HepG2 (cell line): ENCODE results near the gene SHC3. TPM values are rescaled to one million over a fixed set of nuclear protein-coding genes. Genes with fewer than 3 reads are reported as not detected.

Experiments
- ATAC-seq: fragments of 200-7000 bp; cut with Tn5 transposase; 3 replicates; pipeline ENCODE4 v1.9.1; 2020; ENCODE audit warnings: mild to moderate bottlenecking, moderate library complexity
- BruUV-seq: library from RNA; stranded (reverse); fragments of 400-500 nt; replicated peaks from 2 replicates; lab custom pipeline; 2021; lab: Mats Ljungman, UMichigan
- CTCF ChIA-PET: fragments of 300-600 bp; formaldehyde crosslinking; extraction: SDS; loops from one replicate; lab custom pipeline; 2021; ENCODE audit warnings: low total read pairs, inconsistent platforms, low intra/inter-chr PET ratio; lab: Yijun Ruan, JAX
- POLR2A ChIA-PET: fragments of 350-600 bp; sonication (Branson Sonifier 250); formaldehyde crosslinking; loops from one replicate; lab custom pipeline; 2020; ENCODE audit warnings: antibody characterized with exemption, inconsistent platforms; lab: Yijun Ruan, JAX
- DNase-seq: peaks from one replicate; pipeline ENCODE4 v3.0.0-alpha.2; 2015; ENCODE audit warnings: low spot score
- FAIRE-seq: peaks from 3 replicates; lab custom pipeline; 2011; peaks lifted over from hg19 to GRCh38; lab: Jason Lieb, UNC
- H2AFZ ChIP-seq: one replicate; pipeline ENCODE4 v1.6.1; 2011; ENCODE audit warnings: low read length, inconsistent platforms
- H3K27ac ChIP-seq: fragments of 300-600 bp; 3 replicates; pipeline ENCODE4 v1.8.0; 2011; ENCODE audit warnings: mixed run types, mild to moderate bottlenecking, mixed read lengths, low read length, inconsistent platforms; ENCODE audit not compliant: insufficient read depth; ENCODE audit errors: extremely low read length
- H3K27me3 ChIP-seq, 2 experiments: fragments of 200-600 bp in 1 of 2; 2 replicates in 1 of 2; 3 replicates in 1 of 2; pipeline versions ENCODE4 v1.6.0 to v1.8.0; 2011; ENCODE audit warnings: low read length in 2 of 2, mild to moderate bottlenecking in 2 of 2, moderate library complexity in 2 of 2, inconsistent platforms in 1 of 2; ENCODE audit not compliant: insufficient read depth in 2 of 2, control insufficient read depth in 1 of 2
- H3K36me3 ChIP-seq, 2 experiments: fragments of 200-600 bp in 1 of 2; replicated peaks in 1 of 2; 2 replicates in 1 of 2; 3 replicates in 1 of 2; pipeline versions ENCODE4 v1.5.1 to v1.8.0; 2011; ENCODE audit warnings: low read length in 2 of 2, inconsistent platforms in 1 of 2; ENCODE audit not compliant: insufficient read depth in 2 of 2, control insufficient read depth in 1 of 2
- H3K4me1 ChIP-seq: 2 replicates; pipeline ENCODE4 v1.5.1; 2012; ENCODE audit warnings: low read length, inconsistent platforms; ENCODE audit not compliant: insufficient read depth
- H3K4me2 ChIP-seq: 2 replicates; pipeline ENCODE4 v1.6.0; 2011; ENCODE audit warnings: low read depth, low read length, inconsistent platforms
- H3K4me3 ChIP-seq, 3 experiments: fragments of 200-600 bp in 1 of 3; sonication (generic), shearing (Covaris generic) in 1 of 3; replicated peaks in 1 of 3; 2 replicates each; pipeline ENCODE4 v1.5.1; 2011 to 2016; ENCODE audit warnings: low read length in 3 of 3, inconsistent platforms in 2 of 3, low read depth in 2 of 3, mild to moderate bottlenecking in 2 of 3, control low read depth in 1 of 3, mixed read lengths in 1 of 3; ENCODE audit not compliant: insufficient read depth in 1 of 3
- H3K79me2 ChIP-seq: one replicate; pipeline ENCODE4 v1.6.1; 2011; ENCODE audit warnings: low read length, inconsistent platforms; ENCODE audit not compliant: insufficient read depth
- H3K9ac ChIP-seq: 2 replicates; pipeline ENCODE4 v1.6.0; 2011; ENCODE audit warnings: mild to moderate bottlenecking, low read depth, low read length, inconsistent platforms; ENCODE audit not compliant: insufficient read depth
- H3K9me3 ChIP-seq: 2 replicates; pipeline ENCODE4 v1.5.1; 2012; ENCODE audit warnings: mild to moderate bottlenecking, low read length
- H4K20me1 ChIP-seq: 2 replicates; pipeline ENCODE4 v1.6.0; 2011; ENCODE audit warnings: inconsistent platforms, mild to moderate bottlenecking, low read length, moderate library complexity; ENCODE audit not compliant: insufficient read depth
- GATAD2A ChIP-seq: IDR thresholded peaks from 2 replicates; pipeline ENCODE4 v1.6.1; 2016
- HDAC2 ChIP-seq: sonication (generic); formaldehyde crosslinking; IDR thresholded peaks from 2 replicates; pipeline ENCODE4 v1.4.0; 2020; ENCODE audit warnings: missing genetic modification reagents
- HNF4A ChIP-seq: sonication (generic); formaldehyde crosslinking; IDR thresholded peaks from 2 replicates; pipeline ENCODE4 v1.4.0; 2020; ENCODE audit warnings: missing genetic modification reagents
- HNRNPLL ChIP-seq: fragments of 200-400 bp; formaldehyde crosslinking; IDR thresholded peaks from 2 replicates; pipeline ENCODE4 v1.6.1; 2017; ENCODE audit warnings: mild to moderate bottlenecking, low read depth, low read length; ENCODE audit not compliant: poor library complexity, severe bottlenecking
- SMC3 ChIP-seq: IDR thresholded peaks from 2 replicates; pipeline ENCODE4 v1.6.1; 2011; ENCODE audit warnings: low read length, improper control_type of control experiment
- SOX5 ChIP-seq: IDR thresholded peaks from 2 replicates; pipeline ENCODE4 v1.6.1; 2016; ENCODE audit warnings: borderline replicate concordance
- STAG1 ChIP-seq: sonication (generic); formaldehyde crosslinking; IDR thresholded peaks from 2 replicates; pipeline ENCODE4 v1.4.0; 2020; ENCODE audit warnings: missing genetic modification reagents
- ZFP62 ChIP-seq: sonication (generic); formaldehyde crosslinking; IDR thresholded peaks from 2 replicates; pipeline ENCODE4 v1.4.0; 2020; ENCODE audit warnings: missing genetic modification reagents
- ZNF260 ChIP-seq: sonication (generic); formaldehyde crosslinking; IDR thresholded peaks from 2 replicates; pipeline ENCODE4 v1.4.0; 2020; ENCODE audit warnings: missing genetic modification reagents, low read depth, mild to moderate bottlenecking, borderline replicate concordance
- ZNF546 ChIP-seq: sonication (generic); formaldehyde crosslinking; conservative IDR thresholded peaks from 2 replicates; pipeline ENCODE4 v1.8.1; 2023; ENCODE audit warnings: mild to moderate bottlenecking, missing genetic modification reagents
- ZNF598 ChIP-seq: sonication (generic); formaldehyde crosslinking; IDR thresholded peaks from 2 replicates; pipeline ENCODE4 v1.5.1; 2020; ENCODE audit warnings: mild to moderate bottlenecking, missing genetic modification reagents, borderline replicate concordance
- ZNF678 ChIP-seq: sonication (generic); formaldehyde crosslinking; IDR thresholded peaks from 2 replicates; pipeline ENCODE4 v1.4.0; 2020; ENCODE audit warnings: mild to moderate bottlenecking, missing genetic modification reagents
- ZNF709 ChIP-seq: sonication (generic); formaldehyde crosslinking; IDR thresholded peaks from 2 replicates; pipeline ENCODE4 v1.5.0; 2020; ENCODE audit warnings: mild to moderate bottlenecking, missing genetic modification reagents
- ZNF775 ChIP-seq: sonication (generic); formaldehyde crosslinking; IDR thresholded peaks from 2 replicates; pipeline ENCODE4 v1.4.0; 2020; ENCODE audit warnings: missing genetic modification reagents, mild to moderate bottlenecking, moderate library complexity, borderline replicate concordance
- WGBS: methylation state at CpG from one replicate; pipeline ENCODE4 v1.1.6; 2017; ENCODE audit warnings: low lambda C conversion rate; 5-methylcytosine and 5-hydroxymethylcytosine counted together
- in situ Hi-C: cut with HindIII; loops from 2 replicates; pipeline ENCODE4 v1.10.0; 2017; ENCODE audit warnings: low pct_unique_long_range_greater_than_20kb; ENCODE audit not compliant: extremely low pct_ligation_motif_present
- intact Hi-C: fragments of 100-400 bp; cut with micrococcal nuclease; formaldehyde crosslinking; loops from one replicate; pipeline ENCODE4 v1.10.0; 2022; ENCODE audit not compliant: unreplicated experiment
- polyA plus RNA-seq, 8 experiments: library from polyadenylated mRNA; depleted of rRNA in 3 of 8; stranded (reverse) in 7 of 8; unstranded in 1 of 8; fragments of >200 nt; fragmentation: Illumina TruSeq in 4 of 8; extraction: Trizol in 4 of 8; gene quantifications; 2 replicates each; pipeline versions ENCODE4 v1.2.1 to v1.2.3, GENCODE V29; 2011 to 2016; ENCODE audit warnings: low read depth in 4 of 8, missing spikeins in 1 of 8, mixed read lengths in 1 of 8; ENCODE audit not compliant: insufficient read depth in 1 of 8
- total RNA-seq, 5 experiments: library from RNA; depleted of rRNA; stranded (reverse); fragments of >200 nt; fragmentation: Illumina TruSeq; extraction: Trizol; gene quantifications; 2 replicates each; pipeline ENCODE4 v1.2.3, GENCODE V29; 2016; ENCODE audit warnings: low read depth in 1 of 5
- TF ChIP-seq, protein P1 (sequence below): sonication (generic); formaldehyde crosslinking; IDR thresholded peaks from 2 replicates; pipeline ENCODE4 v1.5.0; 2020; ENCODE audit warnings: mild to moderate bottlenecking, missing genetic modification reagents, moderate library complexity
- TF ChIP-seq, protein P2 (sequence below): sonication (generic); formaldehyde crosslinking; IDR thresholded peaks from 2 replicates; pipeline ENCODE4 v1.5.0; 2020; ENCODE audit warnings: missing genetic modification reagents

The SHC3 gene
- total and polyA plus RNA-seq, 2 of the 13 experiments (the other 11 are each of a cell fraction or from before 2014, with no cell fraction given): 0.09 to 0.89 TPM

DNA sequence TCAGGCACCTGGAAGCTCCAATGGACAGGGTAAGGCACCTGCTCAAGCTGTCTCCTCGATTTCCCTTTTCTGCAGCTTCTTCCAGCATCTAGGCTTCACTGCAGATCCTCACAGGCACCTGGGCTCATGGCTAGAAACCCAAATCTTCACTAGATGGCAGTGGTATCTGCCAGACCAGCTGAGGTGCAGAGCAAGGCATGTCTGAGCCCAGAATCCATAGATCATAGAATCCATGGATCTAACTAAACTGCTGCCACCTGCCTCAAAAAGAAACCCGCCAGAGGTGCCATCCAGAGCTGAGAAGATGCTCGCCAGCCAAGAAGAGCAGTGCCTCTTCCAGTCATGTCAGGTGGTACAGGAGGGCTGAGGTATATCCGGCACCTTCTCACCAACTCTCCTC, 6.9 kb downstream of the SHC3 start:
- POLR2A ChIA-PET: no interaction called here
- CTCF ChIA-PET: interaction anchor here (1.2 kb wide), 1 partner anchor 107 kb away, joined by 3 read pairs; no protein-coding TSS in a partner anchor
- TF ChIP-seq SMC3 (peak; percentile 22; the same call in 1 of the 2 replicates), SOX5 (CRISPR knock-in tag) (no peak), STAG1 (CRISPR knock-in tag) (peak; percentile 65)
- TF ChIP-seq, protein P1, sequence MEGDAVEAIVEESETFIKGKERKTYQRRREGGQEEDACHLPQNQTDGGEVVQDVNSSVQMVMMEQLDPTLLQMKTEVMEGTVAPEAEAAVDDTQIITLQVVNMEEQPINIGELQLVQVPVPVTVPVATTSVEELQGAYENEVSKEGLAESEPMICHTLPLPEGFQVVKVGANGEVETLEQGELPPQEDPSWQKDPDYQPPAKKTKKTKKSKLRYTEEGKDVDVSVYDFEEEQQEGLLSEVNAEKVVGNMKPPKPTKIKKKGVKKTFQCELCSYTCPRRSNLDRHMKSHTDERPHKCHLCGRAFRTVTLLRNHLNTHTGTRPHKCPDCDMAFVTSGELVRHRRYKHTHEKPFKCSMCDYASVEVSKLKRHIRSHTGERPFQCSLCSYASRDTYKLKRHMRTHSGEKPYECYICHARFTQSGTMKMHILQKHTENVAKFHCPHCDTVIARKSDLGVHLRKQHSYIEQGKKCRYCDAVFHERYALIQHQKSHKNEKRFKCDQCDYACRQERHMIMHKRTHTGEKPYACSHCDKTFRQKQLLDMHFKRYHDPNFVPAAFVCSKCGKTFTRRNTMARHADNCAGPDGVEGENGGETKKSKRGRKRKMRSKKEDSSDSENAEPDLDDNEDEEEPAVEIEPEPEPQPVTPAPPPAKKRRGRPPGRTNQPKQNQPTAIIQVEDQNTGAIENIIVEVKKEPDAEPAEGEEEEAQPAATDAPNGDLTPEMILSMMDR (CRISPR knock-in tag): peak; percentile 55
- Histone ChIP-seq H4K20me1 (no peaks in the 10 kb centered on the region), H3K27ac (no peak overlapping the region), H3K36me3 (no peaks in the 10 kb centered on the region), H3K9ac (no peak overlapping the region), H3K9me3 (no peaks in the 10 kb centered on the region), H3K4me2 (no peak overlapping the region), H3K4me3 (no peak overlapping the region), H3K4me1 (0 out of 2 replicates have a peak, but pooled peaks cover 7% of the 10 kb centered on the region), H3K27me3 (peaks cover 0 to 11% of the 10 kb centered on the region in 2 experiments; a peak in 2 of 5 replicates), H3K79me2 (no peaks in the 10 kb centered on the region), H2AFZ (no peak overlapping the region)
- FAIRE-seq: no peak
- no peak for DNase-seq
- WGBS: 0% methylated on average over 2 of the region's 4 CpGs
- in situ Hi-C loops (no loop called here), intact Hi-C loops (loop anchor here (1.0 kb wide), 1 partner anchor 108 kb away; no protein-coding TSS in a partner anchor)
- BruUV-seq: no TSS peak
- peak; percentile 69 for ATAC-seq

DNA sequence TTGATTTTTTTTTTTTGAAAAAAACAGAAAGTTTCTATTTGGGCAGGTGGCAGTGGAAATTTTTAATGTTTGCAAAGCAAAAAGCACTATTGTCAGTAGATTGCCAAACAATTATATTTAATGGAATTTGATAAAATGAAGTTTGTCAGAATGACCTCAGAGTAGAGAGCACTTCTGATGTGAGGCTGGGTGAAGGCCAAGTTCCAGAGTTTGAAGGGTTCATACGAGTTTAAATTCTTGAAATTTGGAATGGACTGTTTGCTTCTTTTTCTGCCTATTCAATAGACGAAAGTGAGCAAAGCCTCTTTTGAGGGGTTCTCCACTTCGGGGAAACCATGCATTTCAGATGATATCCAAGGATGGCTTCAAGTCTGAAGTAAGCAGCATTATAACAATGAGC, 7.4 kb downstream of the SHC3 start:
- CTCF ChIA-PET: interaction anchor here (1.2 kb wide), 1 partner anchor 107 kb away, joined by 3 read pairs; no protein-coding TSS in a partner anchor
- H3K27me3 ChIP-seq: peaks cover 0 to 7% of the 10 kb centered on the region in 2 experiments; a peak in 2 of 5 replicates
- FAIRE-seq: no peak
- in situ Hi-C loops (no loop called here), intact Hi-C loops (loop anchor here (1.0 kb wide), 1 partner anchor 108 kb away; no protein-coding TSS in a partner anchor)
- ATAC-seq: no peak
- no peak overlapping the region for H3K4me2 ChIP-seq
- no peaks in the 10 kb centered on the region for H3K36me3 ChIP-seq
- H3K4me3 ChIP-seq: no peak overlapping the region
- H3K4me1 ChIP-seq: 0 out of 2 replicates have a peak, but pooled peaks cover 7% of the 10 kb centered on the region
- BruUV-seq: no TSS peak
- no peaks in the 10 kb centered on the region for H3K79me2 ChIP-seq
- no peak overlapping the region for H3K27ac ChIP-seq
- no peak overlapping the region for H3K9ac ChIP-seq
- POLR2A ChIA-PET: no interaction called here
- H3K9me3 ChIP-seq: no peaks in the 10 kb centered on the region
- no peak for DNase-seq
- 7% methylated on average over 3 of the region's 3 CpGs for WGBS
- no peaks in the 10 kb centered on the region for H4K20me1 ChIP-seq
- H2AFZ ChIP-seq: no peak overlapping the region
- TF ChIP-seq HNRNPLL: no peak
- TF ChIP-seq ZNF546 (CRISPR knock-in tag): no peak
- TF ChIP-seq HNF4A (CRISPR knock-in tag): no peak
- TF ChIP-seq ZNF709 (CRISPR knock-in tag): no peak
- no peak for TF ChIP-seq HDAC2 (CRISPR knock-in tag)
- TF ChIP-seq ZNF598: no peak
- no peak for TF ChIP-seq ZNF775 (CRISPR knock-in tag)
- TF ChIP-seq ZFP62: no peak
- TF ChIP-seq ZNF678: no peak
- TF ChIP-seq GATAD2A (CRISPR knock-in tag): no peak
- TF ChIP-seq ZNF260 (CRISPR knock-in tag): no peak
- TF ChIP-seq, protein P2, sequence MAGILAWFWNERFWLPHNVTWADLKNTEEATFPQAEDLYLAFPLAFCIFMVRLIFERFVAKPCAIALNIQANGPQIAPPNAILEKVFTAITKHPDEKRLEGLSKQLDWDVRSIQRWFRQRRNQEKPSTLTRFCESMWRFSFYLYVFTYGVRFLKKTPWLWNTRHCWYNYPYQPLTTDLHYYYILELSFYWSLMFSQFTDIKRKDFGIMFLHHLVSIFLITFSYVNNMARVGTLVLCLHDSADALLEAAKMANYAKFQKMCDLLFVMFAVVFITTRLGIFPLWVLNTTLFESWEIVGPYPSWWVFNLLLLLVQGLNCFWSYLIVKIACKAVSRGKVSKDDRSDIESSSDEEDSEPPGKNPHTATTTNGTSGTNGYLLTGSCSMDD (CRISPR knock-in tag): no peak
